ENCODE data around the gene DEFB125.
A peak's percentile ranks its signal among the peaks of the same experiment; 100 is the strongest.
"Not testable (repeated sequence)": the region's sequence is repeated elsewhere in the genome, so short reads cannot be mapped to it uniquely, and the experiment has no call there.

DEFB125 gene

GRCh38 chr20:87401-87800 is at the start of gene DEFB125:
Gene DEFB125, plus strand, starts transcription at chr20:87672. Its CDS starts 38 bp downstream, at chr20:87710.
- no peak for DNase-seq

GRCh38 chr20:60035-60918 is 27.2 kb upstream of the DEFB125 start:
- DNase-seq = no peak

GRCh38 chr20:61230-61629 is 26.2 kb upstream of the DEFB125 start:
- no peak for DNase-seq

- no peak for DNase-seq
Measured at GRCh38 chr20:61757-62156, 25.7 kb upstream of the DEFB125 start.

GRCh38 chr20:62487-62886 is 25.0 kb upstream of the DEFB125 start:
- no peak for DNase-seq

GRCh38 chr20:64026-64603 is 23.4 kb upstream of the DEFB125 start:
- DNase-seq = no peak

- DNase-seq = no peak
Measured at GRCh38 chr20:64766-65322, 22.6 kb upstream of the DEFB125 start.

- DNase-seq = no peak
Measured at GRCh38 chr20:77231-77630, 10.2 kb upstream of the DEFB125 start.

GRCh38 chr20:78338-78737 is 9.1 kb upstream of the DEFB125 start:
- DNase-seq = no peak

- DNase-seq = no peak
Measured at GRCh38 chr20:79565-79964, 7.9 kb upstream of the DEFB125 start.

GRCh38 chr20:90651-91050 is 3.2 kb downstream of the DEFB125 start:
- no peak for DNase-seq

GRCh38 chr20:93641-94040 is 6.2 kb downstream of the DEFB125 start:
- DNase-seq = no peak

GRCh38 chr20:95215-95614 is 7.7 kb downstream of the DEFB125 start:
- no peak for DNase-seq

- DNase-seq = not testable (repeated sequence)
Measured at GRCh38 chr20:97691-98090, 10.2 kb downstream of the DEFB125 start.

- DNase-seq = no peak
Measured at GRCh38 chr20:101975-102374, 14.5 kb downstream of the DEFB125 start.

GRCh38 chr20:103456-103855 is 16.0 kb downstream of the DEFB125 start:
- DNase-seq = no peak

- no peak for DNase-seq
Measured at GRCh38 chr20:112396-112795, 24.9 kb downstream of the DEFB125 start.

GRCh38 chr20:117518-117917 is 30.0 kb downstream of the DEFB125 start:
- DNase-seq = no peak

GRCh38 chr20:129786-130323 is 42.4 kb downstream of the DEFB125 start:
- DNase-seq = peak in 1 of 2 experiments; percentile 26

GRCh38 chr20:137668-138490 is 50.4 kb downstream of the DEFB125 start:
- peak; percentile 33 to 73 for DNase-seq

GRCh38 chr20:142290-142689 is 54.8 kb downstream of the DEFB125 start, which contains the start of gene DEFB126:
Gene DEFB126, plus strand, starts transcription at chr20:142590. Its CDS starts 39 bp downstream, at chr20:142629.
- no peak for DNase-seq

GRCh38 chr20:145877-146276 is 58.4 kb downstream of the DEFB125 start:
- no peak for DNase-seq

All from NCI-H1930 (cell line).